IPS-11a (cell line): Measurements from ENCODE around the gene CREB3L1.

Source experiments
- H3K4me3 ChIP-seq: one replicate; pipeline ENCODE4 v1.5.1; 2013; ENCODE audit warnings: low read depth, low read length, control low read depth

CREB3L1 gene

DNA sequence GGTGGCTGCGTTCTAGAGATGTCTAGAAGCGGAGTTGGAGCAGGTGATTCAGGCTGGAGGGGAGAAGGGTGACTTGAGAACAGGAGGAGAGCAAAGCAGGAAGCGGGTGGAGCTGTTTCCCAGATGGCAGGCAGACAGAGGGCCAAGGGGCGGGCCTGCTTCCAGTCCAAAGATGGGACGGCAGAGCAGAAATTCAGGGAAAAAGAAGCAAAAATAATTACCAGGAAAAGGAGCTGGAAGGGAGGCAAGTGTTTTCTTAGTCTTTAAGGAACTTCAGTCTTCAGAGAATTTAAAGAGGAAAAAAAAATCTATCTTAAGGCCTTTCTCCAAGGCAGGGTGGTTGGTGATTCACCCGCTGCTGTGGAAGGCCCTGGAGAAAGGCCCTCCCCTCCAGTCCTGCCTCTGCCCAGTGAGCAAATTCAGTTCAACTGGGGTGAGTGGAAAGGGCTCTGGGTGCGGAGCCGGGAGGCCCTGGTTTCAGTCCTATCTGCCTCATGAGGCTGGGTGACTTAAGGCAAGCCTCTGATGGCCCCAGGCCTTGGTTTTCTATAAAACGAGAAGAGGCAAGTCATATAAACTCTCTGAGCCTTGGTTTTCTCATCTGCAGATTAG is 4.5 kb upstream of the CREB3L1 start:
- no peak overlapping the region for H3K4me3 ChIP-seq

GRCh38 chr11:46273511-46274205 is 3.8 kb upstream of the CREB3L1 start:
- H3K4me3 ChIP-seq, result no peak overlapping the region

DNA sequence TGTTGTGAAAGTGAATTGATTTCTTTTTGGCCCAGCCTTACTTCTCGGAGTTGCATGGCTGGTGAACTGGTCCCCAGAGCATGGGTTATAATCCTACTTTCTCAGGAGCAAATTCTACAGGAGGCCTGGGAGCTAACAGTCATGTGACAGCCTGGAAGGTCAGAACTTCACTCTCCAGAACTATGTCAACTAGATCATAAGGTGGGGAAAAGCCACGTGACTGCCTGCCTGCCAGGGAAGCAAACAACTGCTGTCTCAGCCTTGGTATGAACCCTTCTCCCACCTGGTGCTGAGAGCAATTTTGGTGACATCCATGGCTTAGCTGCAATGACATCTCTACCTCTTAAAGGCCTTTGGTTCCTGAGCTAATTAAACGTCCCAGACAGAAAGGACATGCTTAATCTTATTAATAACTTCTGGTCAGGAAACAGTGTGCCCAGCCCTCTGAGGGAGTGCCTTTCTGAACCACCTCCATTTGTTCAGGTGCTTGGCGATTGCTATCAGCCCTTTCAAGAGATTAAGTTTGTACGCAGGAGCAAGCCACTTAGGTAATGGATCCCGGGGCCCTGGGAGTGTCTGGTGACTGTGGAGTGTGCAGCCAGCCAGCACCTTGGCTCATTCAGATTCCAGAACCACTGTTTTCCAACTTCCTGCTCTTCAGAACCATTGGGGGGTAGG is 1.4 kb upstream of the CREB3L1 start:
- no peak overlapping the region for H3K4me3 ChIP-seq

- peak overlapping the region; percentile 66 for H3K4me3 ChIP-seq
Measured at GRCh38 chr11:46277313-46277621, 195 bp upstream of the CREB3L1 start.

DNA sequence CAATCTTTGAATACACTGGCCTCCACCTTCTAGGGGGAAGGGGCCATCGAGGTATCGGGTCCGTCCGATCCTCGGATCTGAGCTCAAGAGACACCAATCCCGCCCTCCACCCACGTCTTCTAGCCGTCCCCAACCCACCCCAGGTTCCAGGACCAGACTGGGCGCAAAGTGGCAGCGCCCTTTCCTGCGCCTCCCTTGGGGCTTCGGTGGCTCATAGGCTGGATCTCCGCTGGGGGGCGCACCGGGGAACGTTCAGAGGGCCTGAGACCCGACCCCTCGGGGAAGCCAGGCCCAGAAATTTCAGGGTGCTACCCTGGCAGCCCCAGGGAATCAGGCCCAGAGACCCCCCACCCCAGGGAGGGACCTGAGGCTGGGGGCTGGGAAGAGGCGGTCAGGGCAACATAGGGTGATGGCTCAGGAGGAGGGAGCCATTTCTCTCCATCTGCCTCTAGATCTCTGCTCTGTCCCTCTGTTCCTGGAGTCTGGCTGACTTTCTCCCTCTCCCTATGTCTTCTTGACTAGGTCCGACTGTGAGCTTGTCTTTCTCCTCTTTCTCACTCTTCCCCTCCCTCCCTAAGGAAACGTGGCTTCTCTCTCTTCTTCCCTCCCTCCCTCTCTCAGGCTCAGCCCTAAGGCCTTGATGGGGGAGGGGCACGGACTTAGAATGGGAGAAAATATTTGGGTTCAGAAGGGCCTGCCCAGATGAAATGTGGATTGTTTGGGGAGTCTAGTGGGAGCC is 1.1 kb downstream of the CREB3L1 start:
- H3K4me3 ChIP-seq, result peak overlapping the region; percentile 66

DNA sequence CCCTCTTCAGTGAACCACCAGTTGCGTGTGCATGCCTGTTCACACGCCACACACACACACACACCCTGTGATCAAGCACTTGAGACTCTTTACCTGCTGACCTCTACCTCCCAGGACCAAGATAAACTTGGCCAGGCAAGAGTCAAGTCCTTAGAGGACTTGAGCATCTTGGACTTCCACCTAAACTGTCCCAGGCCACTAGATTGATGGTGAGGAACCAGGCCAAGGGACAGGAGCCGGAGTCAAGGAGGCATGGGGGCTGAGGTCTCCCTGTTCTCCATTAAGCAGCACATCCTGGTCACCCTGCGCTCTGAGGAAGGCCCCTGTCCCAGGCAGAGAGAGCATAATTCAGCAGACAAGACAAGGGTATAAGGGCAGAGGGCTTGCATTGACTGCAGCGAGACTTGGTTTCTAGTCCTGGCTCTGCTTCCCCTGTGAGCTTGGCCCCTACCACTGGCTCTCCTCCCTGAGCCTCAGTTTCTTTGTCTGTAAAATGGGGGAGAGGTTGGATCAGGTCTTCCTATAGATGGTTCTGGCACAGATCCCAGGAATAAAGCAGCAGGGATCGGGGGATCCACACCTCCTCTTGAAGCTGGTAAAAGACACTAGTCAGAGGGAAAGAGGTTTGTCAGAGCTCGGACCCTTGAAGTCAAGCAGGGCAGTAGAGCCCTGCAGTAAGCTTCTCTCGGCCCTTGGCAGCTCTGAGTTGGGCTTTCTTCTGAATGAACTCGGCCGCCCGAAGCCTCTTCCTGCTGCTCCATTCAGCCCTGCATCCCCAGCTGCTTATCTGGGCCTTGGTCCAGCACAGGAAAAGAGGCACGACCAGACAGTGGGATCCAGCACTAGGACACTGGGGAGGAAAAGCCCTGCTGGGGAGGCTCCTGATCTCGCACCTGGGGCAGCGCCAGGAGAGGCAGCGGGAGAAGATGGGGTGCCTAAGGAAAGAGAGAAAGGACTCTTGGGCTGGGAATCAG is 2.0 kb downstream of the CREB3L1 start:
- H3K4me3 ChIP-seq, result no peak overlapping the region

DNA sequence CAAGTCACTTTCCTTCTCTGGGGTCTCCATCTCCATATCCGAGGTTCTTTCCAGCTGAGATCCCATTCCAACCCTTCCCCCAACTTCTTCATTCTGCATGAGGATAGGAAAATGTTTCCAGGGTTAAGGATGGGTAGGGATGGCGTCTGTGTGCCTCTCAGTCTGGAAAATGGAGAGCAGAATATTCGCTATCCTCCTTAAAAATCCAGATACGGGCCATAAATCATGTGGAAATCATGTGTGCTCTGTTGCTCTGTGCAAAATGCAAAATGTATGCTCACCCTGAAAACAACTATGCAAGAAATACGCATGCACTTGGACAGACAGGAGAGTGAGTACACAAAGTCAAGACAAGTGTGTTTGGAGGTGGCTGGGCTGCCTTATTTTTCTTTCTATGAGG is 3.2 kb downstream of the CREB3L1 start:
- no peak overlapping the region for H3K4me3 ChIP-seq

GRCh38 chr11:46281371-46281831 is 3.9 kb downstream of the CREB3L1 start:
- no peak overlapping the region for H3K4me3 ChIP-seq

DNA sequence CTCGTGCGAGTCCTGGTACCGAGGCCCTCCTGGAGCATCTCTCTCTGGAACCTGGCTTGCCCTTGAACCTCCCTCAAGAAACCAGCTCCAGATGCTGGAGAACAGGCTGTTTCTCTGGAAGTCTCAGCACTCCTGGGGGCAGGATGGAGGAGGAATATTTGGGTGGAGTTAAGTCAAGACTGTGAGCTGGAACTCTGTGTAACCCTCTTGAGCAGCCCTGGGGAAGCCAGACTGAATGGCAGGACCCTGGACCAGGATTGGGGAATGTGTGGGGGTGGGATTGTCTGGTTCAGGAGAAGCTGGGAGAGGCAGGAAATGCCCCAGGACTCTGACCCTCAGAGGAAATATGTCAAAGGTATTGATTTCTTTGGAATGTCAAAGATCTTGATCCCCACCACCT is 7.7 kb downstream of the CREB3L1 start:
- H3K4me3 ChIP-seq, result no peak overlapping the region

DNA sequence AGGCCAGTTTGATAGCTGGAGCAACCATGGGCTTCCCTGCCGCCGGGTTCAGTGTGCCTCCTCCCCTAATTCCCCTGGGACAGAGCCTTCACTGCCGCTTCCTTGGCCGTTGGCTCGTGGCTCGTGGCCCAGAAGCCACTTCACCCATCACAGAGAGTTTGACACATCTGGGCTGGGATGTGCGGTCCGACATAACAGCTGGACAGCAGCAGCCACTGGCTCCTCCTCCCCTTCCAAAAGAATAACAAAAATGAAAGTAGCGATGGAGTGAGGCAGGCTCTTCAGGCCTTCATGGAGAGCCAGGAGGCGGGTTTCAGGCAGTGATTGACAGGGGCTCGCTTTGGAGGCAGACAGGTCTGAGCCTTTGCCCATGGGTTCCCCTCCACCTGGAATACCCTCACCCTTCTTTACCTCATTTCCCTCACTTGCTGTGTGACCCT is 8.2 kb downstream of the CREB3L1 start:
- H3K4me3 ChIP-seq, result no peak overlapping the region

- H3K4me3 ChIP-seq, result no peak overlapping the region
Measured at GRCh38 chr11:46286789-46287188, 9.3 kb downstream of the CREB3L1 start.

- H3K4me3 ChIP-seq, result no peak overlapping the region
Measured at GRCh38 chr11:46288451-46288850, 11.0 kb downstream of the CREB3L1 start.

GRCh38 chr11:46290011-46290410 is 12.5 kb downstream of the CREB3L1 start:
- no peak overlapping the region for H3K4me3 ChIP-seq

DNA sequence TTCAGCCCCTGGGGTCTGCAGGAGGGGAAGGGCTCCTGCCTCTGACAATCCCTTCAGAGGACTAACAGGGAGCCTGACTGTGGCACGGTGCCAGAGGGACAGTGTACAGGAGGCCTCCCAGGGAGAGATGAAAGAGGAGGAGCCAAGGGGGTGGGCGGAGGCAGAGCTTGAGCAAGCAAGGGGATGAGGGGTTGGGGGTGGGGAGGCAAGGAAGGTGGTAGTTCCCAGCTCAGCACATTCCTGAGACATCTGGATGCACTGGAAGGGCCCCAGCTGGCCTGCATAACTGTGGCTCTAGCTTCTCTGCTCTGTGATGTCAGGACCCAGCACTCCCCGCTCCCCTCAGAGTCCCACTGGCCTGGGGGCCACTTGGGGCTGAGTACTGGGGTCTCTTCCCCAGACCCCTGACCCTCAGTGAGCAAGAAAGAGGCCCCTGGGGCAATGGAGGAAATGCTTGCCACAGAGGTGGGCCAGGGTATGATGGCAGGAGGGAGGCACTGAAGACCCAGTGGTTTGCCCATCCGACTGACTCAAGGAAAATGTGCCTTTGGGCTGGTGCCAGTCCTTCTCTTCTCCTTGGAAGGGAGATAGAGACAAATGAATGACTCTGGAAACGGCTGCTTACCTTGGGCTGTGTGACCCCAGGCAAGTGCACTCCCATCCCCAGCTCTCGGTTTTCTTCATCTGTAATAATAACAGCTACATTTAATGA is 13.3 kb downstream of the CREB3L1 start:
- no peak overlapping the region for H3K4me3 ChIP-seq

GRCh38 chr11:46291441-46292150 is 14.1 kb downstream of the CREB3L1 start:
- H3K4me3 ChIP-seq, result no peak overlapping the region

- H3K4me3 ChIP-seq, result no peak overlapping the region
Measured at GRCh38 chr11:46293066-46293465, 15.6 kb downstream of the CREB3L1 start.

- no peak overlapping the region for H3K4me3 ChIP-seq
Measured at GRCh38 chr11:46293641-46294103, 16.2 kb downstream of the CREB3L1 start.

DNA sequence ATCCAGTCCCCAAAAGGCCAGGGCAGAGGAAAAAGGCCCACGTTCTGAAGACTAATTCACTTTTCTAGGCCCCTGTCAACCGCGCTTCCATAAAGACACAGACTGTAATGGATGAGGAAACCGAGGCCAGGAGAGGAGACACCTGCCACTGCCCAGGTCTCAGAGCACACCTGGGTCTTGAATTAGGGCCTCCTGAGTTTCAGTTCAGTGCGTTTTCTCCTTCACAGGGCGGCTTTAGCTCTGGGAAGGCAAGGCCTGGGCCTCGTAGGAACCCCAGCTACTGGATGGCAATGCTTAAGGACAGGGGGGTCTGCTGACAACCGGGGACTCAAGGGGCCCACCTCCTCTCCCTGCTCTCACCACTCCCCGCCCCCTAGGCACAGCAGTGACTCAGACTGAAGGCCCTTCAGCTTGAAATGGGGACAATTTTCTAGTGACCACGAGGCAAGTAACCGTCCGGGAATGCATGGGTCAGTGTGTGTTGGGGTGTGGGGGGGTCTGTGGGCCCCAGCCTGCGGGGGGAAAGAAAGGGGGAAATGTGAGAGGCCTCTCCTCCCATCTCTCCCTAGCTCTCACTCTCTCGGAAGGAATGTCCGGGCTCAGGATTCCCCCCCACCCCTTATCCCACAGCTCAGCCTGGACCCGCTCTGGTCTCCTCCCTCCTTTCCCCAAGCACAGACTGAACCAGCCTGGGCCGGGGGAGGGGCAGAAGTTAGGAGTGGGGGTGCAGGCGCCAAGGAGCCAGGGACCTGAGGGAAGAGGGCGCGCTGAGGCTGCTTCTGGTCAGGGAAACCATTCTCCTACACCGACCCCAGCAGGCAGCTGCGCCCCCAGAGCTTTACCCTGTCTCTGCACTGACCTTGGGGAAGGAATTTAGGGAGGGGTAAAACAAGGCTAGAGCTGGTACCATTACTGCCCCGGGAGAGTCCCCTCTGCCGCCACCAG is 17.2 kb downstream of the CREB3L1 start:
- peak overlapping the region; percentile 42 for H3K4me3 ChIP-seq
